Gastrocnemius medialis (tissue), 4 donors: ENCODE measurements around the gene TTLL6. TPM values are rescaled to one million over a fixed set of nuclear protein-coding genes. Genes with fewer than 3 reads are reported as not detected.

Experiments
- ATAC-seq, 2 donors: fragments of 150-250 bp; one replicate each; pipeline ENCODE4 v1.9.1; 2016
- DNase-seq, 2 donors: peaks; one replicate each; pipeline ENCODE4 v3.0.0-alpha.2; 2019
- H3K27ac ChIP-seq, 4 donors: fragments of 200-600 bp; sonication (generic); 1 replicate in 1 of 4; 2 replicates in 3 of 4; pipeline ENCODE4 v1.5.1; 2016 to 2018; ENCODE audit warnings: mild to moderate bottlenecking in 2 of 4, moderate library complexity in 1 of 4
- H3K27me3 ChIP-seq, 3 donors: fragments of 200-600 bp; sonication (generic) in 2 of 3; 1 replicate in 1 of 3; 2 replicates in 2 of 3; pipeline versions ENCODE4 v1.5.1 to v1.6.0; 2016 to 2019; ENCODE audit warnings: mild to moderate bottlenecking in 1 of 3, moderate library complexity in 1 of 3
- H3K36me3 ChIP-seq, 2 donors: fragments of 200-600 bp; sonication (generic) in 1 of 2; one replicate each; pipeline ENCODE4 v1.5.1; 2017 to 2018
- H3K4me1 ChIP-seq, 2 donors: fragments of 200-600 bp; sonication (generic) in 1 of 2; one replicate each; pipeline ENCODE4 v1.5.1; 2016 to 2017; ENCODE audit warnings: mild to moderate bottlenecking in 2 of 2
- H3K4me3 ChIP-seq, 4 donors: fragments of 200-600 bp; sonication (generic) in 3 of 4; 1 replicate in 1 of 4; 2 replicates in 3 of 4; pipeline ENCODE4 v1.5.1; 2016 to 2019; ENCODE audit warnings: mild to moderate bottlenecking in 2 of 4
- H3K9me3 ChIP-seq, 3 donors: fragments of 200-600 bp; sonication (generic) in 2 of 3; 1 replicate in 1 of 3; 2 replicates in 2 of 3; pipeline ENCODE4 v1.5.1; 2016 to 2019
- POLR2A ChIP-seq, 2 donors: fragments of 450-650 bp; IDR thresholded peaks; one replicate each; pipeline ENCODE4 v1.6.1; 2017; ENCODE audit warnings: antibody characterized with exemption in 2 of 2, mild to moderate bottlenecking in 2 of 2, moderate library complexity in 2 of 2
- in situ Hi-C, 4 donors: fragments of 200-750 bp; cut with MboI; loops; one replicate each; pipeline versions ENCODE4 v1.15.0 to v1.8.0; 2017; ENCODE audit warnings: low sequenced_read_pairs in 4 of 4
- intact Hi-C: fragments of 100-400 bp; cut with DNase I; formaldehyde crosslinking; loops from one replicate; pipeline ENCODE4 v1.15.1; 2023; ENCODE audit warnings: low total_unique reads
- total RNA-seq, 4 donors: library from RNA; depleted of rRNA; stranded (reverse); fragments of >200 nt; gene quantifications; one replicate each; pipeline versions ENCODE4 v1.1.0 to v1.2.3, GENCODE V29; 2016
- TF ChIP-seq, protein P1 (sequence below), 5 experiments: fragments of 450-650 bp in 3 of 5; fragments of 200-600 bp in 2 of 5; sonication (generic) in 2 of 5; IDR thresholded peaks in 4 of 5; conservative IDR thresholded peaks in 1 of 5; 1 replicate in 4 of 5; 2 replicates in 1 of 5; pipeline ENCODE4 v1.5.1; 2016 to 2019; ENCODE audit warnings: antibody characterized with exemption in 5 of 5, mild to moderate bottlenecking in 3 of 5, moderate library complexity in 3 of 5

The TTLL6 gene
- total RNA-seq, 4 donors from 2014 or later = 0.10 TPM; not detected in 2

DNA sequence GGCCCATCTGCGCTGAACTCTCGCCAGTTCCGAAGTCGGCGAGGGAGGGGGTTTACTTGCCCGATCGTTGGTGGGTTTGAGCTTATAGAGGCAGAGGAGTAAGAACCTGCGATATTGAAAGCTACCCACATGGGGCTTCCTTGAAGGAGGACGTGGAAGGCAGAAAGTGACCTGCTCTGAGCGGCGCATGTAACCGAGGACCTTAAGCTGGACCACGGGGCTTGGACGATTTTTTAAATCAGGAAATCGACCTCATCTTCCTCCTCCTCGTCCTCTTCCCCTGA lies 92.1 kb downstream of the TTLL6 start:
- intact Hi-C loops (loop anchor here (2.0 kb wide), 2 partner anchors 66 to 154 kb away; no protein-coding TSS in a partner anchor), in situ Hi-C loops (loop anchor here in 3 of 4 donors (10.0 to 25.0 kb wide), 4 partner anchors 88 to 287 kb away; partner anchors contain the start of genes HOXB9 (in 1 of the 3) and IGF2BP1 (in 1 of the 3))
- ATAC-seq = no peak
- Histone ChIP-seq H3K27me3 (peaks cover 99 to 100% (median 100%) of the 10 kb centered on the region in 3 donors), H3K4me1 (peaks cover 11 to 25% of the 10 kb centered on the region in 2 donors), H3K9me3 (no peaks in the 10 kb centered on the region), H3K27ac (no peak overlapping the region), H3K4me3 (peak overlapping the region in 1 of 4 donors; percentile 13), H3K36me3 (no peaks in the 10 kb centered on the region)
- TF ChIP-seq, protein P1, sequence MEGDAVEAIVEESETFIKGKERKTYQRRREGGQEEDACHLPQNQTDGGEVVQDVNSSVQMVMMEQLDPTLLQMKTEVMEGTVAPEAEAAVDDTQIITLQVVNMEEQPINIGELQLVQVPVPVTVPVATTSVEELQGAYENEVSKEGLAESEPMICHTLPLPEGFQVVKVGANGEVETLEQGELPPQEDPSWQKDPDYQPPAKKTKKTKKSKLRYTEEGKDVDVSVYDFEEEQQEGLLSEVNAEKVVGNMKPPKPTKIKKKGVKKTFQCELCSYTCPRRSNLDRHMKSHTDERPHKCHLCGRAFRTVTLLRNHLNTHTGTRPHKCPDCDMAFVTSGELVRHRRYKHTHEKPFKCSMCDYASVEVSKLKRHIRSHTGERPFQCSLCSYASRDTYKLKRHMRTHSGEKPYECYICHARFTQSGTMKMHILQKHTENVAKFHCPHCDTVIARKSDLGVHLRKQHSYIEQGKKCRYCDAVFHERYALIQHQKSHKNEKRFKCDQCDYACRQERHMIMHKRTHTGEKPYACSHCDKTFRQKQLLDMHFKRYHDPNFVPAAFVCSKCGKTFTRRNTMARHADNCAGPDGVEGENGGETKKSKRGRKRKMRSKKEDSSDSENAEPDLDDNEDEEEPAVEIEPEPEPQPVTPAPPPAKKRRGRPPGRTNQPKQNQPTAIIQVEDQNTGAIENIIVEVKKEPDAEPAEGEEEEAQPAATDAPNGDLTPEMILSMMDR (IDR thresholded peaks at IDR 0.05 in 4 of 5, conservative IDR thresholded peaks at IDR 0.05 in 1 of 5) = no peak
- TF ChIP-seq POLR2A (IDR thresholded peaks at IDR 0.05) = no peak
- no peak for DNase-seq

DNA sequence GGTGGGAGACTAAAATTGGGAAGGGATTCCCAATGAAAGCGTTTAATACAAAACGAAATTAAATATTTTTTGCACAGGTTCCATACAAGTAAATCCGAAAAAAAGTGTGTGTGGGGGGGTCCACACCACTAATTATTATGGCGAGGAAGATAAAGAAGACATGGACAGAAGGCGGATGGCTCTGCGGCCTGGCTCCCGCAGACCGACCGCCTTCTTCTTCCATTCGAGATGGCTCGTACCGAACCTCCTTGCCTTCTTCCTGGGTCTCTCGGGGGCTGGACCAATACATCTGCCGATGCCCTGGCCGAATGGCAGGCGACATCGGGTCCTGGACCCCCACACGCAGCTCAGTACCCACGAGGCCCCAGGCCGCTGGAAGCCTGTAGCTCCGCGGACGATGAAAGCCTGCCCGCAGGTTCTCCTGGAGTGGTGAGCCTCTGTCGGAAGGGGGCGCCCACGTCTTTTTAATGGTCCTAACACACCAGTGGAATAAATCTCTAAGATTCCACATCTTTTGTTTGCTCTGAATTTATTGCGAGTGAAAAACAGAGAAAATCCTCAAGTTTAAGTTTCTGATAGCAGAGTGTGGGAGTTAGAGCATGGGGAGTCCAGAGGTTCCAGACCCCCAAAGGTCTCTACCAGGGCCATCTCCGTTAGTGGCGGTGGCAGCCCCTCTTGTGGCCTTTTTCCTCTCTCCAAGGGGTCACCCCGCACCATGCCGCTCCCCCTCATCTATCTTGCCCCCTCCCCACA lies 92.6 kb downstream of the TTLL6 start:
- peaks cover 11 to 26% of the 10 kb centered on the region in 2 donors for H3K4me1 ChIP-seq

DNA sequence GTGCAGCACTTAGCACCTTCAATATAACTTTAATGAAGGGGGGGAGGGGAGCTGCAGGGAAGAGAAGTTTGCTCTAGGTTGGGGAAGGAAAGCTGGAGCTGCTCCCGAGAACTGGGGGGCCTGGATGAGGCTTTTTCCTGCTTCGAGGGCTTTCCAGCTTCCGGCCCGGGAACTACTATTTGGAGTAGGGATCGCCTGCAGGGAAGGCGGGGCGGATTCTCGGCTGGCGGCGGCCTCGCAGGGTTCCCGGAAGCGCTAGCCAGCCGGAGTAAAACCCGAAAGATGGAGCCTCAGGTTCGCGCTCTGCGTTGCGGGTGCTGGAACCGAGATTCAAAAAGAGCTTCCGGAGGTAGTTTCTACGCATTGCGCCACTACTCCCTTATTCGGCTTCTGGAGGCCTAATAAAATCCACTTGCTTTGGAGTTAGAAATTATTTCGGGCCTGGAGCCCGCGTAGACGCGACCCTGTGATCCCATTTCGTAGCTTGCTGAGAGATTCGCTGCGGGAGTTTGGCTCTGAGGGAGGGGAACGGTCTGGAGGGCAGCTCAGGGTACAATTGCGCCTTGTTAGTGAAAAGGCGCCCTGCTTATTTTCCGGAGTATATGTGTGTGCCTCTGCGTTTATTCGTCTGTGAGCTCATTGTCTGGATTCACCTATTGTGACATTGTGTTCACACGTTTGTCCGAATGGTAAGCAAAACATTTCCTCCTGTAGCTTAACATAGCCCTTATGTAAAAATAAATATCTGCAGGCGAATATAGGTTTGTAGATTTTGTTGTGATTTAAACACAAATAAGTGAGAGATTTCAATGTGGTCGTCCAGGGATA lies 93.4 kb downstream of the TTLL6 start:
- Histone ChIP-seq H3K27me3 (peaks cover 99 to 100% (median 100%) of the 10 kb centered on the region in 3 donors), H3K9me3 (no peaks in the 10 kb centered on the region), H3K36me3 (no peaks in the 10 kb centered on the region), H3K4me1 (peaks cover 4 to 24% of the 10 kb centered on the region in 2 donors), H3K27ac (no peak overlapping the region), H3K4me3 (no peak overlapping the region)
- intact Hi-C loops = loop anchor here (2.0 kb wide), 2 partner anchors 67 to 155 kb away; no protein-coding TSS in a partner anchor
- ATAC-seq (no peak), DNase-seq (no peak)
- in situ Hi-C loops = loop anchor here in 2 of 4 donors (10.0 to 25.0 kb wide), 2 partner anchors 161 to 314 kb away; no protein-coding TSS in a partner anchor
- TF ChIP-seq POLR2A (IDR thresholded peaks at IDR 0.05) = no peak
- TF ChIP-seq, protein P1 (IDR thresholded peaks at IDR 0.05 in 4 of 5, conservative IDR thresholded peaks at IDR 0.05 in 1 of 5) = no peak

More for the DNA sequence above, 92.6 kb downstream of the TTLL6 start:
- Histone ChIP-seq H3K9me3 (no peaks in the 10 kb centered on the region), H3K36me3 (no peaks in the 10 kb centered on the region), H3K4me3 (peak overlapping the region in 1 of 4 donors; percentile 13), H3K27ac (no peak overlapping the region), H3K27me3 (peaks cover 99 to 100% (median 100%) of the 10 kb centered on the region in 3 donors)
- in situ Hi-C loops = loop anchor here in 3 of 4 donors (10.0 to 25.0 kb wide), 5 partner anchors 87 to 313 kb away; partner anchors contain the start of genes HOXB9 (in 1 of the 3) and IGF2BP1 (in 1 of the 3)
- peak; percentile 66 to 78 for ATAC-seq
- intact Hi-C loops = loop anchor here (2.0 kb wide), 2 partner anchors 66 to 154 kb away; no protein-coding TSS in a partner anchor
- TF ChIP-seq, protein P1 (IDR thresholded peaks at IDR 0.05 in 4 of 5, conservative IDR thresholded peaks at IDR 0.05 in 1 of 5) = peak; percentile 31 to 72 (median 44)
- no peak for TF ChIP-seq POLR2A (IDR thresholded peaks at IDR 0.05)
- DNase-seq = peak; percentile 43 to 52

DNA sequence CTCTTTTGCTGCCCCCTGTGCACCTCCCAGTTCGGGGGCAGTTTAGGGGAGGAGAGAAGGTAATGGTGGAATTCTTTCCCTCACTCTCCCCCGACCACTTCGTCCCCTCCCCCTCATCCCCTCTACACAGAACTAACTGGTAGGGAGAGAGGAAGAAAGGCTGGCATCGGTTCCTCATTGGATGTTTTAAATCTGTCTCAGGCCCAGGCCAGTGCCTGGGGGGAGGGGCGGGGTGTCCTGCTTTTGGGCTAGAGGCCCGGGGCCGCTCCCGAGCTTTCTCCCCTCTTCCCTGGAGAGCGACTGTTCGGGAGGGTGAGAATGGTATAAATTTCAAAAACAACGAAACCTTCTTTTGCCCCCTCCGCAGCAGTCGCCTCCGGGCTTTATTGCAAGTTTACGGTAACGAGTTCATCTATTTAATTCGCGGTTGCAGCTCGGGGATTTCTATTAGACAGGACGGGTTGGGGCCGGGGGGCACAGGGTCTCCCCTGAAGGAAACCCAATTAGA lies 94.1 kb downstream of the TTLL6 start, which contains the start of gene PRAC2:
TSS of gene PRAC2 (plus strand) at position 271 of the 508 bp plus-strand sequence. CDS start 1,226 bp downstream, outside the sequence.
- intact Hi-C loops (no loop called here), in situ Hi-C loops (loop anchor here in 2 of 4 donors (10.0 to 25.0 kb wide), 2 partner anchors 162 to 314 kb away; no protein-coding TSS in a partner anchor)
- peaks cover 99 to 100% (median 100%) of the 10 kb centered on the region in 3 donors for H3K27me3 ChIP-seq
- DNase-seq (no peak), ATAC-seq (no peak)
- H3K36me3 ChIP-seq = no peaks in the 10 kb centered on the region
- no peaks in the 10 kb centered on the region for H3K9me3 ChIP-seq
- H3K4me1 ChIP-seq = peaks cover 0 to 24% of the 10 kb centered on the region in 2 donors
- no peak within 1 kb of the TSS for H3K4me3 ChIP-seq
- H3K27ac ChIP-seq = no peak within 1 kb of the TSS
- TF ChIP-seq, protein P1 (IDR thresholded peaks at IDR 0.05 in 4 of 5, conservative IDR thresholded peaks at IDR 0.05 in 1 of 5) = no peak
- TF ChIP-seq POLR2A (IDR thresholded peaks at IDR 0.05) = no peak
